Measurements from ENCODE around the gene ADAM15.
A peak's percentile ranks its signal among the peaks of the same experiment; 100 is the strongest.

Gene ADAM15

DNA sequence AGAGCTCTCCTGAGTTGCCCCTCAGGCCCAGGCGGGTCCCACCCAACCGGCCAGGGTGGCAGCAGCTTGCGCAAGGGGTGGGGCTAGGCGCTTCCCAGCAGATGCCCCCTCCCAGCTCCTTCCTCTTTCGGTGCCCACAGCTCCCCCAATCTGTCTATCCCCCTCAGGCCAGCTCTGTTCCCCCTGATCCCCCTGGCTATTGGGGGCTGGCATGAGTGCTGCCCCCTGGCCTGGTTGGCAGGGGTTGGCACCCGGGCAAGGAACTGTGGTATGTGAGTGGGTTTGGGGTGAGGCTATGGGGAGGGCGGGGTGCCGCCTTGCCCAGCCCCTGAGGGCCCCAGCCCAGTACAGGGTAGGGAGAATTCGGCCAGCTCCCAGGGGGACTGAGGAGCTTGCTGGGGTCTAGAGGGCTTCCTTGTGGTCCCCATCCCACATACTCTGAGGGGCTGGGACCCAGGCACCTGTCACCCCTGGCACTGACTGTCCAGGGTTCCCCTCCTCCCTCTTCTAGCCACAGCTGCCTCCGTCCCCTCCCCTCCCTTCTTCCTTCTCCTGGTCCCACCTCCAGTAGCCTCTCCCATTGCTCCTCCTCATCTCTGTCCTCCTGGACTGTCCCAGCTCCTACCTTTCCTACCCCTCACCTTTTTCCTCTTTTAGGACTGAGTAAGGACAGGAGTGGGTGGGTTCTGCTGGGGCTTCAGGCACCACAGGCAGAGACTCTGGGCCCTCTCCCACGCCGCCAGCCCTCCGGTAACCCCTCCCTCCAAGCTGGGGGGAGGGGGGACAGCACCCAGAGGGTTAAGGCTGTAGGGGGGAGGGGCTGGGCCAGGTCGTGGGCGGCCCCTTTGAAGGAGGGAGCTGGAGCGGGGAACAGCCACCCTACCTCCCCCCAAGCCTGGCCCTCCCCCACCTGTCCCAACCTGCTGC, 42.8 kb upstream of the ADAM15 start:
- in situ Hi-C loops (cut with MboI; ENCODE audit: low sequenced_read_pairs): no loop called here
- H3K4me1 ChIP-seq: peaks cover 9% of the 10 kb centered on the region
- no peaks in the 10 kb centered on the region; the same call in 1 of the 2 replicates for H3K36me3 ChIP-seq (replicated peaks)
- no peak overlapping the region for H3K4me3 ChIP-seq
- DNase-seq (ENCODE audit: low spot score in 2 of 2): no peak
- H3K9me3 ChIP-seq: no peaks in the 10 kb centered on the region
- H3K27me3 ChIP-seq (ENCODE audit: low read depth): no peaks in the 10 kb centered on the region

DNA sequence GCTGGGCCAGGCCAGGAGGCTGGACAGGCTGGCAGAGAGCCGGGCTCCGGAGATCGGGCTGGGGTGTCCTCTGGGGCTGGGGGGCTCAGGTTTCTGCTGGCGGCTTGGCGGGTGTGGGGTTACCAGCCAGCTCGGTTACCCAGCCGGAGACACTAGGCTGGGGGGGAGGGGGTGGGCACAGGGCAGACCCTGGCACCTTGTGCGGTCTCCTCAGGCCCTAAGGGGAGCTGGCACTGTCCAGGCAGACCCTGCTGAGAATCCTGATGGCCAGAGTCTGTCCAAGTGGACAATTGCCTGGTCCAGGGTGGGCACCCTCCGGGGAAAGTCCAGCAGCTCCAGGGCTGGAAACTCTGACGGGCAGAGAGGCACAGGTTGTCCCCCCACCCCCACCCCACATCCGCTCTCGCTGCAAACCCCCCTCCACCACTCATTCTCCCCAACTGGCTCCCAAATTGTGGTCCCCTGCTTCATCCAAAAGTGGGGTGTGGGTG, 41.9 kb upstream of the ADAM15 start:
- Histone ChIP-seq H3K9me3 (no peaks in the 10 kb centered on the region), H3K36me3 (replicated peaks) (peaks cover 5% of the 10 kb centered on the region), H3K27me3 (ENCODE audit: low read depth) (no peaks in the 10 kb centered on the region), H3K4me1 (peaks cover 7% of the 10 kb centered on the region), H3K4me3 (no peak overlapping the region)
- no peak for DNase-seq (ENCODE audit: low spot score in 2 of 2)
- in situ Hi-C loops (cut with MboI; ENCODE audit: low sequenced_read_pairs): no loop called here

DNA sequence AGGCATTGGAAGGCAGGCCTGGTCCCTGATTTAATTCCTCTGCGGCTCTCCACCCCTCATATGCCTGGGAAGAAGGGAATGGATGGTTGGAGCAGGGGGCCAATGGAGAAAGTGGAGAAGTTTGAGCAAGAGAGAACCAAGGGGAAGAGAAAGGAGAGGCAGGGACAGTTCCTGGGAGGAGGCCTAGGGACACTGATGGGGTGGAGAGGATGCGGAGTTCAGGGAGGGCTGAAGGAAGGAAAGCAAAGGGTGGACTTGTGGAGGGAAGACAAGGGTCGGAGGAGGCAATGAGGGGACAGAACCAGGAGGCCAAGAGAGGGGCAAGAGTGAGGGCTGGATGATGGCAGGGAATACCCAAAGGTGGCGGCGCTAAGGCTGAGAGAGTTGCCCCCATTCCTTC, 41.4 kb upstream of the ADAM15 start:
- Histone ChIP-seq H3K27me3 (ENCODE audit: low read depth) (no peaks in the 10 kb centered on the region), H3K9me3 (no peaks in the 10 kb centered on the region), H3K4me1 (peaks cover 4% of the 10 kb centered on the region), H3K36me3 (replicated peaks) (peaks cover 9% of the 10 kb centered on the region; the same call in 1 of the 2 replicates), H3K4me3 (no peak overlapping the region)
- no peak for DNase-seq (ENCODE audit: low spot score in 2 of 2)
- in situ Hi-C loops (cut with MboI; ENCODE audit: low sequenced_read_pairs): no loop called here

DNA sequence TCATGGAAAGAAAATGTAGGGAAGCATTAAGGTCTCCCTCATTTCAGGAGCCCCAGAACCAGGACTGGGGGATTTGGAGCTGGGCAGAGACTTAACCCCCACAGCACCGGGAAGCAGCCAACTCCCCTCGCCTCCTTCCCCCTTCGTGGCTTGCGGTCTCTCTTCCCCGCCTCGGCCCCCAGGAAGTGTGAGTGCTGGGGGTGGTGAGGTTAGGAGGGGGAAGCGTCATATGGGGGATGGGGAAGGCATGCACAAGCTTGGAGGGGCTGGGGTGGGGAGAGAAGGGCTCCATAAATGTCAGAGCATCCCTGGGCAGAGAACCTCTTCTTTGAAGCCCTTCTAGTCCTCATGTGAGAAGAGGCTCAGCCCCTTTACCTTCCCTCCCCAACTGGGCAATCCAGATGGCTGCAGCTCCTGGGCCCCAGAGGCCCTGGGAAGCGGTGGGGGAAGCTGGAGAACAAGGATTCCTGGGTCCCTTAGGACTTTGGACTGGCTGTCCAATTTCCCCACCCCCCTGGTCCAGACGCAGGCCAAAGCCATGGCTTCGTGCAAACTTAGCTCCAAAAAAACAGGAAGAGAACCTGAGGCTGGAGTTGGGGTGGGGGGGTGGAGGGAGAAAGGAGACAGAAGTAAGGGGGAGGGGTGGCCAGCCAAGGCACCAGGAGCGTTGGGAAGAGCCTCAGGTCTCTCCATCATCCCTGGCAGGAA, 40.8 kb upstream of the ADAM15 start:
- in situ Hi-C loops (cut with MboI; ENCODE audit: low sequenced_read_pairs): no loop called here
- no peak overlapping the region for H3K4me3 ChIP-seq
- no peaks in the 10 kb centered on the region for H3K27me3 ChIP-seq (ENCODE audit: low read depth)
- H3K36me3 ChIP-seq (replicated peaks): peaks cover 15% of the 10 kb centered on the region; the same call in 1 of the 2 replicates
- no peak for DNase-seq (ENCODE audit: low spot score in 2 of 2)
- H3K4me1 ChIP-seq: peaks cover 4% of the 10 kb centered on the region; the same call in 1 of the 2 replicates
- no peaks in the 10 kb centered on the region for H3K9me3 ChIP-seq

DNA sequence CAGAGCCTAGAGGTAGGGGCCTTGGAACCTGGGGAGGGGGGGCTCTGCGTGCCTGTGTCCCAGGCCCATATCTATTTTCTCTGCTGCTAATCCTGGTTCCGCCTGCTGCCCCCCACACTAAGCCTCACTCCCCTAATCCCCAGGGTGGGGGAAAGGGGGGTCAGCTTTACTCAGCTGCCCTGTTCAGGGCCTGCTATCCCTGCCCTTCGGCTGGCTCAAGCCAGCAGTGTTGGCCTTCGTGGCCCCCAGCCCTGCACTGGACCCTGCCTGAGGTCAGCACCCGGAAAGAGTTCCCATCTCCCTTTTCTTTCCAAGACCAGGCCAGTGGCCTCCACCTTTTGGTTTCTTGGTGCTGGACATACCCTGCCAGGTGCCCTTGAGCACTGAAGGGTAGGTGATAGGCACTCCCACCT, 40.1 kb upstream of the ADAM15 start:
- DNase-seq (ENCODE audit: low spot score in 2 of 2): no peak
- no peaks in the 10 kb centered on the region for H3K27me3 ChIP-seq (ENCODE audit: low read depth)
- H3K9me3 ChIP-seq: no peaks in the 10 kb centered on the region
- in situ Hi-C loops (cut with MboI; ENCODE audit: low sequenced_read_pairs): no loop called here
- peaks cover 20% of the 10 kb centered on the region; the same call in 1 of the 2 replicates for H3K36me3 ChIP-seq (replicated peaks)
- H3K4me3 ChIP-seq: no peak overlapping the region
- peaks cover 4% of the 10 kb centered on the region; the same call in 1 of the 2 replicates for H3K4me1 ChIP-seq

DNA sequence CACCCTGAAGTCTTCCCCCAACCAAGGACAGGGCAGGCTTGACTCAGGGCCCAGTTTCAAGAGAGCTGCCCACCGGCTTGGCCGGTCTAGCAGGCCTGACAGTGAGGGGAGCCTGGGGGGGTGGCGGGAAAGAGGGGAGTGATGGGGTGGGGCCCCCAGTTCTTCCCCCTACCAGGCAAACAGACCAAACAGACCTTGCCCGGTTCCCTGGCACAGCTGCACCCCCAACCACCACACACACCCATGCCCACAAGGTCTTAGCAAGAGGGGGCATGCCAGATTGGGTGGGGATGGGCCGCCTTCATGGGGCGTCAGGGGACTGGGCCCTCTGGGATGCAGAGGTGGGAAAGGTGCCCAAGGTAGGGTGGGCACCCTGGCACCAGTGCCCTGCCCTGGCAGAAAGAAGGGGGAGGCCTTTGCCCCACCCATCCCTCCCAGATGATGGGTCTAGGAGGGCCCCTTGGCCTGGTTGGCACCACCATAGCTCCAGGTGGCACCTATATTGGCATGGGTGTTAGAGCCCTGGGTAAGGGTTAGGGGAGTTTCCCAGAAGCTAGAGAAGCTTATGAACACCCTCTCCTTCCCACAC, 39.6 kb upstream of the ADAM15 start:
- Histone ChIP-seq H3K9me3 (no peaks in the 10 kb centered on the region), H3K4me3 (no peak overlapping the region), H3K27me3 (ENCODE audit: low read depth) (no peaks in the 10 kb centered on the region), H3K36me3 (replicated peaks) (peaks cover 25% of the 10 kb centered on the region), H3K4me1 (peaks cover 4% of the 10 kb centered on the region; the same call in 1 of the 2 replicates)
- in situ Hi-C loops (cut with MboI; ENCODE audit: low sequenced_read_pairs): no loop called here
- DNase-seq (ENCODE audit: low spot score in 2 of 2): no peak

- Histone ChIP-seq H3K4me1 (peaks cover 9% of the 10 kb centered on the region), H3K9me3 (no peaks in the 10 kb centered on the region), H3K4me3 (no peak overlapping the region), H3K36me3 (replicated peaks) (peaks cover 29% of the 10 kb centered on the region), H3K27me3 (ENCODE audit: low read depth) (no peaks in the 10 kb centered on the region)
- DNase-seq (ENCODE audit: low spot score in 2 of 2): peak; percentile 41 to 80
- in situ Hi-C loops (cut with MboI; ENCODE audit: low sequenced_read_pairs): no loop called here
Measured at GRCh38 chr1:155012026-155012546, 39.0 kb upstream of the ADAM15 start.

DNA sequence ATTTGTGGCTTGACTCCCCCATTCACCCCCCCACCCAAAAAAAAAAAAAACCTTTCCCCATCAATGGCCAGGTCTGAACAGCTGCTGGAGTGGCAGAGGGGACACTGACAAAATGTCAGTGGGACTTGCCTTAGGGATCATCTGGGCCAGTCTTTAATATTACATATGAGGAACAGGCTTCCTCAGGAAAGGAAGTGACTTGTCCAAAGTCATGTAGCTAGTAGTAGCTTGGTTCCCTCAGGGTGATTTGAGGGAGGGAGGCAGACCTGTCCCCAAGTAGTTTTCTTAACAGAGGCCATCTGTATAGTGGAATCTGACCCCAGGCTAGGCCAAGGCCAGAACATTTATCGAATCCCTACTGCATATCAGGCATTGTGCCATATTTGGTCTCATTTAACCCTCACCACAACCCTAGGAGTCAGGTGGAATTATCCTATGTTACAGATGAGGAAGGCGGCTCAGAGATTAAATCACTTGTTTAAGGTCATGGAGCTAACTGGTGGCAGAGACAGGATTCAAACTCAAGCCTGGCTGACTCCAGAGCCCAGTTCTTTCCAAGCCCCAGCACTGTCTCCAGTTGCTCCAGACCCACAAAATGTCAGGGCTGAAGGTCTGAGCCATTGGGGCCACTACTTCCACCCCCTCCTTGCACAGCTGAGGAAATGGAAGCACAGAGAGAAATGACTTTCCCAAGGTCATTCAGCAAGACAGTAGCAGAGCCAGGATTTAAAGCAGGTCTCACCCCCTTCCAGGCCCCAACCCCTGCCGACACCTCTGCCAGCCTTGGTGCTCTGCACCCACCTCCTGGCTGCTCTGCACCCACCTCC, 38.1 kb upstream of the ADAM15 start:
- Histone ChIP-seq H3K4me1 (peaks cover 13% of the 10 kb centered on the region), H3K36me3 (replicated peaks) (peaks cover 29% of the 10 kb centered on the region), H3K9me3 (no peaks in the 10 kb centered on the region), H3K4me3 (no peak overlapping the region), H3K27me3 (ENCODE audit: low read depth) (no peaks in the 10 kb centered on the region)
- no peak for DNase-seq (ENCODE audit: low spot score in 2 of 2)
- in situ Hi-C loops (cut with MboI; ENCODE audit: low sequenced_read_pairs): no loop called here

GRCh38 chr1:155013632-155014031, 37.5 kb upstream of the ADAM15 start:
- Histone ChIP-seq H3K9me3 (no peaks in the 10 kb centered on the region), H3K36me3 (replicated peaks) (peaks cover 29% of the 10 kb centered on the region), H3K27me3 (ENCODE audit: low read depth) (no peaks in the 10 kb centered on the region), H3K4me1 (peaks cover 13% of the 10 kb centered on the region), H3K4me3 (no peak overlapping the region)
- in situ Hi-C loops (cut with MboI; ENCODE audit: low sequenced_read_pairs): no loop called here
- no peak for DNase-seq (ENCODE audit: low spot score in 2 of 2)

DNA sequence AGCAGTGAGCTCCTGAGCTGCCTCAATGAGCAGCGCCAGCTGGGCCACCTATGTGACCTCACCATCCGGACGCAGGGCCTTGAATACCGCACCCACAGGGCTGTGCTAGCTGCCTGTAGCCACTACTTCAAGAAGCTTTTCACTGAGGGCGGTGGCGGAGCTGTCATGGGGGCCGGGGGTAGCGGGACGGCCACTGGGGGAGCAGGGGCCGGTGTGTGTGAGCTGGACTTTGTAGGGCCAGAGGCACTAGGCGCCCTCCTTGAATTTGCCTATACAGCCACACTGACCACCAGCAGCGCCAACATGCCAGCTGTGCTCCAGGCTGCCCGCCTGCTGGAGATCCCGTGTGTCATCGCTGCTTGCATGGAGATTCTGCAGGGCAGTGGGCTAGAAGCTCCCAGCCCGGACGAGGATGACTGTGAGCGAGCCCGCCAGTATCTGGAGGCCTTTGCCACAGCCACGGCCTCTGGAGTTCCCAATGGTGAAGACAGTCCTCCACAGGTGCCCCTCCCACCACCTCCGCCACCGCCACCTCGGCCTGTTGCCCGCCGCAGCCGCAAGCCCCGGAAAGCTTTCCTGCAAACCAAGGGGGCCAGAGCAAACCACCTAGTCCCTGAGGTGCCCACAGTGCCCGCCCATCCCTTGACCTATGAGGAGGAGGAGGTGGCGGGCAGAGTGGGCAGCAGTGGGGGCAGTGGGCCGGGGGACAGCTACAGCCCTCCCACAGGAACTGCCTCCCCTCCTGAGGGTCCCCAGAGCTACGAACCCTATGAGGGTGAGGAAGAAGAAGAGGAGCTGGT, 36.2 kb upstream of the ADAM15 start:
- Histone ChIP-seq H3K9me3 (no peaks in the 10 kb centered on the region), H3K27me3 (ENCODE audit: low read depth) (no peaks in the 10 kb centered on the region), H3K4me1 (peaks cover 13% of the 10 kb centered on the region), H3K4me3 (no peak overlapping the region), H3K36me3 (replicated peaks) (peaks cover 29% of the 10 kb centered on the region)
- in situ Hi-C loops (cut with MboI; ENCODE audit: low sequenced_read_pairs): no loop called here
- DNase-seq (ENCODE audit: low spot score in 2 of 2): no peak

DNA sequence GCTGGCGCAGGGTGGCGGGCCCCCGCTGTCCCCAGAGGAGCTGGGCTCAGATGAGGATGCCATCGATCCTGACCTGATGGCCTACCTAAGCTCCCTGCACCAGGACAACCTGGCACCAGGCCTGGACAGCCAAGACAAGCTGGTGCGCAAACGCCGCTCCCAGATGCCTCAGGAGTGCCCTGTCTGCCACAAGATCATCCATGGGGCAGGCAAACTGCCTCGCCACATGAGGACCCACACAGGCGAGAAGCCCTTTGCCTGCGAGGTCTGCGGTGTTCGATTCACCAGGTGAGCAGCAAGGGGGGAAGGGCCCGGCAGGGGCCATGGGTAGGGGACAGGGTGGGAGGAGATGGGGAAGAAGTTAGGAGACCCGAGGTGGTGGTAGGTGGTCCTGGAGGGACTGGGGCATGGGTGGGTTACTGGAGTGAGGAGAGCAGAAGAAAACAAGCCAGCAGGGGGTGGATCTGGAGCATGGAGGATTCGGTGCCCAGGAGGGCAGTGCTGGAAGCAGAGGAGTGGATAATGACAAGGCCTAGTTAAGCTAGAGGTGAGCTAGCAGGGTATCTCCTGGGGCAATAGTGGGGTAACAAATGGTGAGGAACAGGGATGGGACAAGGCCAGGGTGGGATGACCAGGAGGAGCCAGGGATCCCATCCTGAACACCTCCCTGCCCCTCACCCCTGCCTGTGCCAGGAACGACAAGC, 35.4 kb upstream of the ADAM15 start:
- Histone ChIP-seq H3K4me1 (peaks cover 13% of the 10 kb centered on the region), H3K9me3 (no peaks in the 10 kb centered on the region), H3K27me3 (ENCODE audit: low read depth) (no peaks in the 10 kb centered on the region), H3K36me3 (replicated peaks) (peaks cover 29% of the 10 kb centered on the region), H3K4me3 (no peak overlapping the region)
- DNase-seq (ENCODE audit: low spot score in 2 of 2): no peak
- in situ Hi-C loops (cut with MboI; ENCODE audit: low sequenced_read_pairs): no loop called here

All from HAP-1 (cell line).